ENCODE measurements around the gene BTBD9. TPM values are rescaled to one million over a fixed set of nuclear protein-coding genes. Genes with fewer than 3 reads are reported as not detected.

Gene BTBD9
- total and polyA plus RNA-seq, 2 donors (not counting 3 experiments of a cell fraction or from before 2014, with no cell fraction given), result 4.9 to 15.0 TPM

DNA sequence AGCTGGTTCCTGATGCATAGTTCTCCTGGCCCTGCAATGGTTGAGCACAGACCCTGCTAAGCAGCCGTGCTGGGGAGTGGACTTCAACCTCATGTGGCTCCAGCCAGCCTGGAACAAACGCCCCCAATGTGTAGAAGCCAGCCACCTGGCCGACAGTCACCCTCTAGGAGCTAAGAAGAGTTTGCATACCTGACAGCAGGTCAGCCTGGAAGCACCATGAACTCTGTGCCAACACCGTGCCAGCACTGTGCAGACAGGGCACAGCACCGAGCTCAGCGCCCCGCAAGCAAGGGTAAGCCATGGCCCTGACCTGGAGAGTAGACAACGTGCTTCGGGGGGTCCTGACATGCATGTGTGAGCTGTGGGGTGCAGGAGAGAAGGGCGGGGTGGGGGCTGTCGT, 463.9 kb downstream of the BTBD9 start:
- BruUV-seq (replicated peaks), result no TSS peak

More for the DNA sequence above, 463.9 kb downstream of the BTBD9 start:
- no peaks in the 10 kb centered on the region for H3K79me2 ChIP-seq (ENCODE audit: control insufficient read depth, insufficient read depth, low read length)
- no peaks in the 10 kb centered on the region for H3K27me3 ChIP-seq (ENCODE audit: control insufficient read depth in 2 of 2, insufficient read depth in 2 of 2, low read length in 2 of 2)
- DNase-seq (ENCODE audit: low read depth, low spot score), result no peak
- no peaks in the 10 kb centered on the region for H4K20me1 ChIP-seq (replicated peaks; ENCODE audit: control insufficient read depth, extremely low read depth, insufficient read depth, low read length)
- H3K4me2 ChIP-seq (ENCODE audit: insufficient read depth, low read length), result no peak overlapping the region
- H3K27ac ChIP-seq (ENCODE audit: insufficient read depth, low read depth, low read length), result no peak overlapping the region
- intact Hi-C loops (cut with micrococcal nuclease), result loop anchor here (5.0 kb wide), 1 partner anchor 317 kb away; no protein-coding TSS in a partner anchor
- dilution Hi-C loops (cut with MboI; ENCODE audit: extremely low pct_ligation_motif_present, low sequenced_read_pairs), result no loop called here
- H3K9ac ChIP-seq (replicated peaks; ENCODE audit: extremely low read depth, insufficient read depth, low read length), result no peak overlapping the region
- FAIRE-seq, result no peak
- no peaks in the 10 kb centered on the region for H3K36me3 ChIP-seq (ENCODE audit: control insufficient read depth in 2 of 2, extremely low read depth in 1 of 2, insufficient read depth in 2 of 2, low read length in 2 of 2)
- ChIA-PET POLR2A (no interaction called here), CTCF (interaction anchor here (0.9 to 1.9 kb wide), 3 partner anchors 12 to 142 kb away, joined by 3 to 5 read pairs (median 3); no protein-coding TSS in a partner anchor)
- no peaks in the 10 kb centered on the region for H3K9me3 ChIP-seq (replicated peaks; ENCODE audit: control insufficient read depth, insufficient read depth, low read length)
- no peaks in the 10 kb centered on the region for H3K9me1 ChIP-seq (replicated peaks; ENCODE audit: control insufficient read depth, extremely low read depth, insufficient read depth, low read length)
- H3K4me1 ChIP-seq (ENCODE audit: control insufficient read depth, extremely low read depth, insufficient read depth, low read length), result no peaks in the 10 kb centered on the region
- no peak for TF ChIP-seq JUN (IDR thresholded peaks at IDR 0.05; ENCODE audit: borderline replicate concordance, insufficient read depth, insufficient read length, low read depth)
- TF ChIP-seq MYC (IDR thresholded peaks at IDR 0.05; ENCODE audit: low read depth, low read length), result no peak
- TF ChIP-seq, protein P1, sequence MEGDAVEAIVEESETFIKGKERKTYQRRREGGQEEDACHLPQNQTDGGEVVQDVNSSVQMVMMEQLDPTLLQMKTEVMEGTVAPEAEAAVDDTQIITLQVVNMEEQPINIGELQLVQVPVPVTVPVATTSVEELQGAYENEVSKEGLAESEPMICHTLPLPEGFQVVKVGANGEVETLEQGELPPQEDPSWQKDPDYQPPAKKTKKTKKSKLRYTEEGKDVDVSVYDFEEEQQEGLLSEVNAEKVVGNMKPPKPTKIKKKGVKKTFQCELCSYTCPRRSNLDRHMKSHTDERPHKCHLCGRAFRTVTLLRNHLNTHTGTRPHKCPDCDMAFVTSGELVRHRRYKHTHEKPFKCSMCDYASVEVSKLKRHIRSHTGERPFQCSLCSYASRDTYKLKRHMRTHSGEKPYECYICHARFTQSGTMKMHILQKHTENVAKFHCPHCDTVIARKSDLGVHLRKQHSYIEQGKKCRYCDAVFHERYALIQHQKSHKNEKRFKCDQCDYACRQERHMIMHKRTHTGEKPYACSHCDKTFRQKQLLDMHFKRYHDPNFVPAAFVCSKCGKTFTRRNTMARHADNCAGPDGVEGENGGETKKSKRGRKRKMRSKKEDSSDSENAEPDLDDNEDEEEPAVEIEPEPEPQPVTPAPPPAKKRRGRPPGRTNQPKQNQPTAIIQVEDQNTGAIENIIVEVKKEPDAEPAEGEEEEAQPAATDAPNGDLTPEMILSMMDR (IDR thresholded peaks at IDR 0.05; ENCODE audit: extremely low read depth in 1 of 2, insufficient read depth in 1 of 2, low read depth in 1 of 2, low read length in 2 of 2), result no peak
- TF ChIP-seq, protein P2, sequence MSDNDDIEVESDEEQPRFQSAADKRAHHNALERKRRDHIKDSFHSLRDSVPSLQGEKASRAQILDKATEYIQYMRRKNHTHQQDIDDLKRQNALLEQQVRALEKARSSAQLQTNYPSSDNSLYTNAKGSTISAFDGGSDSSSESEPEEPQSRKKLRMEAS (IDR thresholded peaks at IDR 0.05; ENCODE audit: insufficient read depth, insufficient read length), result no peak
- TF ChIP-seq POLR2AphosphoS5 (IDR thresholded peaks at IDR 0.05; ENCODE audit: insufficient read depth, low read depth, low read length), result no peak
- no peak for TF ChIP-seq POLR2A (IDR thresholded peaks at IDR 0.05; ENCODE audit: low read depth, low read length)
- no peak for TF ChIP-seq EZH2 (IDR thresholded peaks at IDR 0.05; ENCODE audit: borderline replicate concordance, low read depth, low read length, severe bottlenecking)
- no peak for TF ChIP-seq GATA2 (IDR thresholded peaks at IDR 0.05; ENCODE audit: insufficient read depth, insufficient read length, low read depth, low read length)
- TF ChIP-seq FOS (IDR thresholded peaks at IDR 0.05; ENCODE audit: borderline replicate concordance, insufficient read depth, low read length), result no peak
- no peak overlapping the region for H3K4me3 ChIP-seq (replicated peaks in 1 of 3; ENCODE audit: insufficient read depth in 1 of 3, low read depth in 1 of 3, low read length in 3 of 3)
- no peak overlapping the region for H2AFZ ChIP-seq (ENCODE audit: low read depth, low read length)

Measured in endothelial cell of umbilical vein (primary cell).